HEK293 (cell line): ENCODE results near the gene ACAP1.

Experiments
- CTCF ChIA-PET: fragments of 350-600 bp; formaldehyde crosslinking; extraction: SDS; loops from one replicate; lab custom pipeline; 2021; ENCODE audit warnings: antibody characterized with exemption; lab: Yijun Ruan, JAX
- POLR2A ChIA-PET: fragments of 300-600 bp; formaldehyde crosslinking; extraction: SDS; loops from one replicate; lab custom pipeline; 2020; ENCODE audit warnings: antibody characterized with exemption, inconsistent platforms; lab: Yijun Ruan, JAX
- H3K27ac ChIP-seq: fragments of 200-500 bp; sonication (Bioruptor generic); 2 replicates; pipeline ENCODE4 v1.5.1; 2014; ENCODE audit warnings: low read depth, low read length, control low read depth, inconsistent platforms; ENCODE audit errors: extremely low read depth
- H3K36me3 ChIP-seq, 2 experiments: fragments of 200-500 bp in 1 of 2; sonication (Bioruptor generic) in 1 of 2; 1 replicate in 1 of 2; 2 replicates in 1 of 2; pipeline ENCODE4 v1.5.1; 2014 to 2017; ENCODE audit warnings: inconsistent platforms in 2 of 2, low read length in 2 of 2; ENCODE audit not compliant: control insufficient read depth in 2 of 2, insufficient read depth in 1 of 2
- H3K4me1 ChIP-seq: fragments of 200-500 bp; sonication (Bioruptor generic); 2 replicates; pipeline ENCODE4 v1.5.1; 2014; ENCODE audit warnings: mild to moderate bottlenecking, low read length, inconsistent platforms; ENCODE audit not compliant: control insufficient read depth, insufficient read depth
- H3K4me3 ChIP-seq: 2 replicates; pipeline ENCODE4 v1.5.1; 2011; ENCODE audit warnings: low read depth, mild to moderate bottlenecking, control low read depth, low read length, moderate library complexity
- H3K9me3 ChIP-seq: fragments of 200-500 bp; sonication (Bioruptor generic); 2 replicates; pipeline ENCODE4 v1.5.1; 2014; ENCODE audit warnings: low read depth, low read length, inconsistent platforms; ENCODE audit not compliant: control insufficient read depth, insufficient read depth
- FEZF1 ChIP-seq: fragments of 450-650 bp; formaldehyde crosslinking; IDR thresholded peaks from 2 replicates; pipeline ENCODE4 v1.5.1; 2016; ENCODE audit warnings: missing biosample characterization, missing genetic modification characterization
- GLIS1 ChIP-seq: fragments of 450-650 bp; formaldehyde crosslinking; IDR thresholded peaks from 2 replicates; pipeline ENCODE4 v1.5.1; 2016; ENCODE audit warnings: missing biosample characterization, missing genetic modification characterization
- GLIS2 ChIP-seq: fragments of 450-650 bp; formaldehyde crosslinking; IDR thresholded peaks from 2 replicates; pipeline ENCODE4 v1.5.1; 2016; ENCODE audit warnings: missing biosample characterization, missing genetic modification characterization
- REPIN1 ChIP-seq: fragments of 450-650 bp; formaldehyde crosslinking; IDR thresholded peaks from 2 replicates; pipeline ENCODE4 v1.5.1; 2017; ENCODE audit warnings: missing biosample characterization, missing genetic modification characterization, low read depth
- TCF7L2 ChIP-seq: IDR thresholded peaks from 2 replicates; pipeline ENCODE4 v1.6.1; 2011; ENCODE audit warnings: low read depth, mild to moderate bottlenecking, inconsistent platforms, low read length, moderate library complexity, borderline replicate concordance
- TSHZ1 ChIP-seq: fragments of 450-650 bp; formaldehyde crosslinking; IDR thresholded peaks from 2 replicates; pipeline ENCODE4 v1.5.1; 2016; ENCODE audit warnings: missing biosample characterization, missing genetic modification characterization, borderline replicate concordance
- ZNF214 ChIP-seq: fragments of 450-650 bp; formaldehyde crosslinking; IDR thresholded peaks from 2 replicates; pipeline ENCODE4 v1.5.1; 2017; ENCODE audit warnings: missing biosample characterization, mild to moderate bottlenecking, missing genetic modification characterization, borderline replicate concordance
- ZNF221 ChIP-seq: fragments of 450-650 bp; formaldehyde crosslinking; IDR thresholded peaks from 2 replicates; pipeline ENCODE4 v1.5.1; 2017; ENCODE audit warnings: missing biosample characterization, missing genetic modification characterization, borderline replicate concordance
- ZNF24 ChIP-seq: fragments of 450-650 bp; formaldehyde crosslinking; IDR thresholded peaks from 2 replicates; pipeline ENCODE4 v1.5.1; 2016; ENCODE audit warnings: missing biosample characterization, missing genetic modification characterization
- ZNF324 ChIP-seq: fragments of 450-650 bp; formaldehyde crosslinking; IDR thresholded peaks from 2 replicates; pipeline ENCODE4 v1.5.1; 2016; ENCODE audit warnings: missing biosample characterization, missing genetic modification characterization
- ZNF423 ChIP-seq: fragments of 450-650 bp; formaldehyde crosslinking; IDR thresholded peaks from 2 replicates; pipeline ENCODE4 v1.5.1; 2016; ENCODE audit warnings: missing biosample characterization, missing genetic modification characterization
- ZNF501 ChIP-seq: fragments of 450-650 bp; formaldehyde crosslinking; IDR thresholded peaks from 2 replicates; pipeline ENCODE4 v1.5.1; 2016; ENCODE audit warnings: missing biosample characterization, missing genetic modification characterization
- ZNF518A ChIP-seq: fragments of 450-650 bp; formaldehyde crosslinking; conservative IDR thresholded peaks from 2 replicates; pipeline ENCODE4 v1.5.1; 2016; ENCODE audit warnings: low read depth, missing biosample characterization, missing genetic modification characterization
- ZNF571 ChIP-seq: fragments of 450-650 bp; formaldehyde crosslinking; IDR thresholded peaks from 2 replicates; pipeline ENCODE4 v1.5.0; 2017; ENCODE audit warnings: missing biosample characterization, missing genetic modification characterization
- ZXDB ChIP-seq: fragments of 450-650 bp; formaldehyde crosslinking; IDR thresholded peaks from 2 replicates; pipeline ENCODE4 v1.5.1; 2016; ENCODE audit warnings: missing biosample characterization, missing genetic modification characterization

Gene ACAP1

GRCh38 chr17:7346761-7347614, 10.7 kb downstream of the ACAP1 start:
- POLR2A ChIA-PET, result interaction anchor here (4.4 kb wide), 1 partner anchor 17 kb away, joined by 25 read pairs; the partner anchor contains the start of gene NEURL4
- peaks cover 11% of the 10 kb centered on the region for H3K4me1 ChIP-seq
- TF ChIP-seq ZNF214 (tag by site-specific recombination) (no peak), ZNF518A (tag by site-specific recombination) (no peak), ZNF501 (tag by site-specific recombination) (no peak), TCF7L2 (no peak), ZNF571 (tag by site-specific recombination) (no peak)
- TF ChIP-seq, all 188 proteins: peak for 0
- CTCF ChIA-PET, result interaction anchor here (0.6 to 5.8 kb wide), 14 partner anchors 9 to 645 kb away, joined by 3 to 50 read pairs (median 5); partner anchors contain the start of genes ACADVL, ACAP1, DLG4 and NEURL4
- H3K9me3 ChIP-seq, result no peaks in the 10 kb centered on the region
- H3K27ac ChIP-seq, result no peak overlapping the region
- no peak overlapping the region for H3K4me3 ChIP-seq
- no peaks in the 10 kb centered on the region for H3K36me3 ChIP-seq

- peaks cover 14% of the 10 kb centered on the region for H3K4me1 ChIP-seq
- no peaks in the 10 kb centered on the region for H3K36me3 ChIP-seq
- no peak overlapping the region for H3K4me3 ChIP-seq
- POLR2A ChIA-PET, result interaction anchor here (0.6 to 4.4 kb wide), 4 partner anchors 18 to 140 kb away, joined by 3 to 25 read pairs (median 4); partner anchors contain the start of genes NEURL4, TMEM256 and ZBTB4
- CTCF ChIA-PET, result interaction anchor here (0.6 to 3.5 kb wide), 11 partner anchors 19 to 646 kb away, joined by 3 to 29 read pairs (median 4); partner anchors contain the start of gene NEURL4
- H3K9me3 ChIP-seq, result no peaks in the 10 kb centered on the region
- peak; percentile 47; the same call in 1 of the 2 replicates for TF ChIP-seq GLIS2 (tag by site-specific recombination)
- TF ChIP-seq ZNF24, result no peak
- no peak for TF ChIP-seq TSHZ1 (tag by site-specific recombination)
- TF ChIP-seq ZXDB (tag by site-specific recombination), result no peak
- no peak for TF ChIP-seq FEZF1 (tag by site-specific recombination)
- TF ChIP-seq REPIN1 (tag by site-specific recombination), result no peak
- no peak for TF ChIP-seq ZNF324 (tag by site-specific recombination)
- peak; percentile 79 for TF ChIP-seq GLIS1 (tag by site-specific recombination)
- TF ChIP-seq ZNF423 (tag by site-specific recombination), result no peak
- no peak for TF ChIP-seq ZNF221 (tag by site-specific recombination)
- H3K27ac ChIP-seq, result no peak overlapping the region
Measured at GRCh38 chr17:7347630-7348477, 11.5 kb downstream of the ACAP1 start.
